Tibial nerve (tissue), 4 donors: Measurements from ENCODE around the gene SLN. TPM values are rescaled to one million over a fixed set of nuclear protein-coding genes. Genes with fewer than 3 reads are reported as not detected.

ENCODE experiments used
- DNase-seq, 2 donors: peaks; one replicate each; pipeline ENCODE4 v3.0.0-alpha.2; 2019; ENCODE audit warnings: low spot score in 2 of 2
- H3K27ac ChIP-seq, 4 donors: fragments of 200-600 bp; sonication (generic) in 3 of 4; one replicate each; pipeline ENCODE4 v1.5.1; 2017 to 2019; ENCODE audit warnings: mild to moderate bottlenecking in 1 of 4
- H3K27me3 ChIP-seq, 2 donors: fragments of 200-600 bp; sonication (generic) in 1 of 2; one replicate each; pipeline versions ENCODE4 v1.5.1 to v1.6.0; 2017 to 2019
- H3K36me3 ChIP-seq, 3 donors: fragments of 200-600 bp; sonication (generic); one replicate each; pipeline ENCODE4 v1.5.1; 2018 to 2019
- H3K4me1 ChIP-seq, 4 donors: fragments of 200-600 bp; sonication (generic) in 3 of 4; one replicate each; pipeline ENCODE4 v1.5.1; 2017 to 2019
- H3K4me3 ChIP-seq, 4 donors: fragments of 200-600 bp; sonication (generic) in 3 of 4; one replicate each; pipeline ENCODE4 v1.5.1; 2017 to 2019; ENCODE audit warnings: mild to moderate bottlenecking in 1 of 4, moderate library complexity in 1 of 4
- H3K9me3 ChIP-seq, 4 donors: fragments of 200-600 bp; sonication (generic) in 3 of 4; one replicate each; pipeline ENCODE4 v1.5.1; 2017 to 2019
- EP300 ChIP-seq, 2 donors: sonication (generic); formaldehyde crosslinking; IDR thresholded peaks; one replicate each; pipeline ENCODE4 v1.6.1; 2017; ENCODE audit warnings: antibody characterized with exemption in 2 of 2, mild to moderate bottlenecking in 1 of 2
- POLR2A ChIP-seq, 2 donors: fragments of 450-650 bp; IDR thresholded peaks; one replicate each; pipeline ENCODE4 v1.6.1; 2017; ENCODE audit warnings: antibody characterized with exemption in 2 of 2, mild to moderate bottlenecking in 2 of 2, moderate library complexity in 2 of 2
- WGBS, 2 donors: methylation state at CpG; one replicate each; pipeline ENCODE4 v1.1.5; 2018; 5-methylcytosine and 5-hydroxymethylcytosine counted together
- total RNA-seq, 4 donors: library from RNA; depleted of rRNA; stranded (reverse); fragments of >200 nt; gene quantifications; one replicate each; pipeline ENCODE4 v1.1.0, GENCODE V29; 2016
- TF ChIP-seq, protein P1 (sequence below), 5 experiments: fragments of 200-600 bp in 3 of 5; fragments of 450-650 bp in 2 of 5; sonication (generic) in 3 of 5; IDR thresholded peaks; one replicate each; pipeline ENCODE4 v1.5.1; 2016 to 2019; ENCODE audit warnings: antibody characterized with exemption in 5 of 5, mild to moderate bottlenecking in 3 of 5, moderate library complexity in 2 of 5

The SLN gene
- total RNA-seq, 4 donors from 2014 or later: 1.5 to 7.5 TPM; not detected in 2

DNA sequence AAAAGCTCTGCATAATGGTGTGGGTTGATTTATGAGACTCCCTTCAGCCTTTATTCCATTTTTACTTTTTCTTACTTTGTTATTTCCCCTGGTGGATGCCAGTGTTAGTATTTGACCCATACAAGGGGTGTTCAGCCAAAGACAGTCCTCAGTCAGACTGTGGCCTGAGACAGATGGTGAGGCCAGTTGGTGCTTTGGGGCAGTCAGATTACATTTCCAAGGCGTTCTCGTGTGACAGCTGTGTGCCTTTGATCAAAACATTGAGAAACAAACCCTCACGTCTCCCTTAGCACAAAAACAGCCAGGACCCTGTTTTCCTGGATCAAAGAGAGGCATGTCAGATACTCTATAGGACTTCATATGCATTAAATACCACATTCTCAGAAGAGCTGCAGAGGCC lies 31.3 kb upstream of the SLN start:
- Histone ChIP-seq H3K4me1 (peaks cover 0 to 9% (median 0%) of the 10 kb centered on the region in 4 donors), H3K4me3 (no peak overlapping the region), H3K27ac (no peak overlapping the region), H3K9me3 (peaks cover 0 to 9% (median 0%) of the 10 kb centered on the region in 4 donors), H3K27me3 (no peaks in the 10 kb centered on the region), H3K36me3 (no peaks in the 10 kb centered on the region)
- DNase-seq: no peak
- WGBS, 2 donors: 56 to 60% methylated on average over 3 of the region's 3 CpGs
- TF ChIP-seq EP300 (IDR thresholded peaks at IDR 0.05) (no peak), POLR2A (IDR thresholded peaks at IDR 0.05) (no peak)
- TF ChIP-seq, protein P1, sequence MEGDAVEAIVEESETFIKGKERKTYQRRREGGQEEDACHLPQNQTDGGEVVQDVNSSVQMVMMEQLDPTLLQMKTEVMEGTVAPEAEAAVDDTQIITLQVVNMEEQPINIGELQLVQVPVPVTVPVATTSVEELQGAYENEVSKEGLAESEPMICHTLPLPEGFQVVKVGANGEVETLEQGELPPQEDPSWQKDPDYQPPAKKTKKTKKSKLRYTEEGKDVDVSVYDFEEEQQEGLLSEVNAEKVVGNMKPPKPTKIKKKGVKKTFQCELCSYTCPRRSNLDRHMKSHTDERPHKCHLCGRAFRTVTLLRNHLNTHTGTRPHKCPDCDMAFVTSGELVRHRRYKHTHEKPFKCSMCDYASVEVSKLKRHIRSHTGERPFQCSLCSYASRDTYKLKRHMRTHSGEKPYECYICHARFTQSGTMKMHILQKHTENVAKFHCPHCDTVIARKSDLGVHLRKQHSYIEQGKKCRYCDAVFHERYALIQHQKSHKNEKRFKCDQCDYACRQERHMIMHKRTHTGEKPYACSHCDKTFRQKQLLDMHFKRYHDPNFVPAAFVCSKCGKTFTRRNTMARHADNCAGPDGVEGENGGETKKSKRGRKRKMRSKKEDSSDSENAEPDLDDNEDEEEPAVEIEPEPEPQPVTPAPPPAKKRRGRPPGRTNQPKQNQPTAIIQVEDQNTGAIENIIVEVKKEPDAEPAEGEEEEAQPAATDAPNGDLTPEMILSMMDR (IDR thresholded peaks at IDR 0.05): no peak

DNA sequence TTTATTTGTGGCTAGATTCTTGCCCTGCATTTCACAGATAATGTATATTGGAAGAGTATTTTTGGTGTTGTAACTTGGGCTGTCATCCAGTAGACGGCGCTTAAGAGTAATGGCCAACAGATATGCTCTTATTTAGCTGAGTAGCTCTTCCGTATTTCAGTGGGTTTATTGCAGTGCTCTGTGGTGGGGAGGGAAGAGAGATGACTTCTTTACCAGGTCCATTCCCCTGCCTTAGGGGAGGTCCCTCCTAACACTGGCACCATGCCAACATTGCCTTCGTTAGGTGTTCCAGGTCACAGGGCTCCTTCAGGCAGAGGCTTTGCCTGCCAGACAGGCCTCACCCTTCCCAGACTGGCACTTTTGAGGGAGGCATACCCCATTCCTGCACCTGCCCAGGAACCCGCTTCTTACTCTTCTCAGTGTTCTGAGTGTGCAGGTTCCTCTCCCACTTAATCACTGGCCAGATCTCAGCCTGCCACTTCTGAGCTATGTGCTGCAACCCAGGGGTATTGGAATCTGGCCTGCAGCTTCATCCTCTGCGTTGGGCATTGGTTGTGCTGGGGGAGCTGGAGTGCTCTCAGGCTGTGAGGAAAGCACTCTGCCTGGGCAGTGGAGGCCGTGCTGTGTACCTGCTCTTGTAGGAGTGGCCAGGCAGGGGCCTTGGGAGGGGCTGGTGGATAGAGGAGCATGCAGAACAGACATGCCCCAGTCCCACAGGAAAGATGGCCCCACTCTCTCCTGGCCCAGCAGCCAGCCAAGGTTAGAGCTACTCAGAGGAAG lies 29.4 kb upstream of the SLN start:
- Histone ChIP-seq H3K9me3 (peaks cover 0 to 9% (median 0%) of the 10 kb centered on the region in 4 donors), H3K27me3 (no peaks in the 10 kb centered on the region), H3K27ac (no peak overlapping the region), H3K4me3 (no peak overlapping the region), H3K36me3 (no peaks in the 10 kb centered on the region), H3K4me1 (no peaks in the 10 kb centered on the region)
- TF ChIP-seq POLR2A (IDR thresholded peaks at IDR 0.05): no peak
- TF ChIP-seq, protein P1 (IDR thresholded peaks at IDR 0.05): peak in 3 of 5 experiments; percentile 15 to 22 (median 15)
- DNase-seq: no peak
- WGBS, 2 donors: 53 to 59% methylated on average over 7 of the region's 7 CpGs

DNA sequence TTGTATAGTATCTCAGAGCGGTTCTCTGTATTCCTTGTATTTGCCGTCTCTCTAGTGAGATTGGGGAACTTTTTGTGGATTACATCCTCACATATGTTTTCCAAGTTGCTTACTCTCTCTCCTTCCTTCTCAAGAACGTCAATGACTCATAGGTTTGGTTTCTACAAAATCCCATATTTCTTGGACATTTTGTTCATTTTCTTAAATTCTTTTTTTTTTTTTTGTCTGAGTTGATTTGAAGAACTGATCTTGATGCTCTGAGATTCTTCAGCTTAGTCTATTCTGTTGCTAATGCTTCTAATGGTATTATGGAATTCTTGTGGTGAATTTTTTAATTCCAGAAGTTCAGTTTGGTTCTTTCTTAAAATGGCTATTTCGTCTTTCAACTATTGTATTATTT lies 28.4 kb upstream of the SLN start:
- TF ChIP-seq EP300 (IDR thresholded peaks at IDR 0.05) (no peak), POLR2A (IDR thresholded peaks at IDR 0.05) (no peak)
- TF ChIP-seq, protein P1 (IDR thresholded peaks at IDR 0.05): no peak
- 87 to 90% methylated on average over 4 of the region's 4 CpGs for WGBS, 2 donors

DNA sequence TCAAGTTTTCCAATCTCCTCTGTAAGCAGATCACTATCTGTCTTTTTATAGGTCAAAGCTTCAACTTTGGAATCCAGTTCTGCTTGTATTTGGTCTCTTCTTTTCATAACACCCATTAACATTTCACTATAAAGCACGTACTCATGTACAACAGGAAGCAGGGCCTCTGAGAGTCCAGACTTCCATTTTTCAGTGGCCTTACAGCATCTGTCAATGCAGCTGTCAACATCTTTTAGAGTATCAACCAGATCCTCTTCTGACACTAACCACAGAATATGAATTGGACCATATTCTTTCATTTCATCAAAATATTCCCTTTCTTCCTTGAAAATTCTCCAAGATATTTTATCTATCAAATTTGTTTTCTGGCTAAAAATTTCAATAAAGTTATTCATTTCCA lies 24.7 kb upstream of the SLN start:
- WGBS, 2 donors: 34 to 53% methylated on average over 1 of the region's 1 CpG
- H3K27me3 ChIP-seq: no peaks in the 10 kb centered on the region
- H3K4me3 ChIP-seq: no peak overlapping the region
- H3K4me1 ChIP-seq: no peaks in the 10 kb centered on the region
- no peak overlapping the region for H3K27ac ChIP-seq
- no peak for DNase-seq
- H3K9me3 ChIP-seq: peaks cover 0 to 9% (median 1%) of the 10 kb centered on the region in 4 donors
- H3K36me3 ChIP-seq: no peaks in the 10 kb centered on the region
- TF ChIP-seq, protein P1 (IDR thresholded peaks at IDR 0.05): no peak
- TF ChIP-seq EP300 (IDR thresholded peaks at IDR 0.05) (no peak), POLR2A (IDR thresholded peaks at IDR 0.05) (no peak)

More for the DNA sequence above, 28.4 kb upstream of the SLN start:
- Histone ChIP-seq H3K36me3 (no peaks in the 10 kb centered on the region), H3K27ac (no peak overlapping the region), H3K27me3 (no peaks in the 10 kb centered on the region), H3K4me1 (no peaks in the 10 kb centered on the region), H3K9me3 (peaks cover 0 to 9% (median 0%) of the 10 kb centered on the region in 4 donors), H3K4me3 (no peak overlapping the region)
- no peak for DNase-seq

DNA sequence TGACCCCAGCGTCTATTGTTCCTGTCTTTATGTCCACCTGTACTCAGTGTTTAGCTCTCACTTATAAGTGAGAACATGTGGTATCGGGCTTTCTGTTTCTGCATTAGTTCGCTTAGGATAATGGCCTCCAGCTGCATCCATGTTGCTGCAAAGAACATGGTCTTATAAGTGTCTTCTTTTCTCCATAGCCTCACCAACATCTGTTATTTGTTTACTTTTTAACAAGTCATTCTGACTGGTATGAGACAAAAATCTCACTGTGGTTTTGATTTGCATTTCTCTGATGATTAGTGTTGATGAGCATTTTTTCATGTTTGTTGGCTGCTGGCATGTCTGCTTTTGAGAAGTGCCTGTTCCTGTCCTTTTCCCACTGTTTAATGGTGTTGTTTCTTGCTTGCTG lies 21.7 kb upstream of the SLN start:
- Histone ChIP-seq H3K4me3 (no peak overlapping the region), H3K4me1 (no peaks in the 10 kb centered on the region), H3K27ac (no peak overlapping the region), H3K27me3 (no peaks in the 10 kb centered on the region), H3K9me3 (peaks cover 0 to 3% (median 0%) of the 10 kb centered on the region in 4 donors), H3K36me3 (no peaks in the 10 kb centered on the region)
- 69 to 70% methylated on average over 3 of the region's 3 CpGs for WGBS, 2 donors
- TF ChIP-seq EP300 (IDR thresholded peaks at IDR 0.05): no peak
- TF ChIP-seq, protein P1 (IDR thresholded peaks at IDR 0.05): no peak
- no peak for DNase-seq
